Progenitor cell of endocrine pancreas (in vitro differentiated cells): ENCODE results near the gene ALS2CL. TPM values are rescaled to one million over a fixed set of nuclear protein-coding genes. Genes with fewer than 3 reads are reported as not detected.

Source experiments
- DNase-seq: peaks from one replicate; pipeline ENCODE4 v3.0.0; 2021; ENCODE audit warnings: low spot score; ENCODE audit not compliant: unreplicated experiment
- H3K27ac Mint-ChIP-seq: 2 replicates; pipeline ENCODE4 v1.8.0; 2021; ENCODE audit warnings: mild to moderate bottlenecking, moderate library complexity, mixed read lengths
- H3K27me3 Mint-ChIP-seq: 2 replicates; pipeline ENCODE4 v1.8.0; 2021; ENCODE audit warnings: mixed read lengths
- H3K36me3 Mint-ChIP-seq: 2 replicates; pipeline ENCODE4 v1.8.0; 2022; ENCODE audit warnings: mixed read lengths; ENCODE audit not compliant: insufficient read depth
- H3K4me1 Mint-ChIP-seq: 2 replicates; pipeline ENCODE4 v1.8.0; 2021; ENCODE audit warnings: low read depth, mixed read lengths
- H3K4me3 Mint-ChIP-seq: 2 replicates; pipeline ENCODE4 v1.8.0; 2021; ENCODE audit warnings: low read depth, mild to moderate bottlenecking, moderate library complexity, mixed read lengths
- H3K9me3 Mint-ChIP-seq: 2 replicates; pipeline ENCODE4 v1.8.0; 2021; ENCODE audit warnings: low read depth, mixed read lengths
- total RNA-seq: library from RNA; stranded (reverse); gene quantifications from 2 replicates; pipeline ENCODE4 v1.2.1, GENCODE V29; 2021
- TF ChIP-seq, protein P1 (sequence below): fragments of 200-600 bp; sonication (generic); IDR thresholded peaks from one replicate; pipeline ENCODE4 v1.5.0; 2021; ENCODE audit warnings: antibody characterized with exemption, mild to moderate bottlenecking; ENCODE audit not compliant: unreplicated experiment

Gene ALS2CL
- total RNA-seq, 1 donor from 2014 or later: 3.5 TPM

DNA sequence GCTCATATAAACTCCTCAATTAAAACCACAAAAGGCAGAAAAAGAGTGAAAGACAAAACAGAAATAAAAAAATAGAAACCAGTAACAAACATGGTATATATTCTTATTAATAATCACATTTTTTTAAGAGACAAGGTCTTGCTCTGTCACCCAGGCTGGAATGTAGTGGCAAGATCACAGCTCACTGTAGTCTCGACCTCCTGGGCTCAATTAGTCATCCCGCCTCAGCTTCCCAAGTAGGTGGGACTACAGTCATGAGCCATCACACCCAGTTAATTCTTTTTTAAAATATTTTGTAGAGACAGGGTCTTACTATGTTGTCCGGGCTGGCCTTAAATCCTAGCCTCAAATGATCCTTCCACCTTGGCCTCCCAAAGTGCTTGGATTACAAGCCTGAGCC, 44.0 kb downstream of the ALS2CL start:
- TF ChIP-seq, protein P1, sequence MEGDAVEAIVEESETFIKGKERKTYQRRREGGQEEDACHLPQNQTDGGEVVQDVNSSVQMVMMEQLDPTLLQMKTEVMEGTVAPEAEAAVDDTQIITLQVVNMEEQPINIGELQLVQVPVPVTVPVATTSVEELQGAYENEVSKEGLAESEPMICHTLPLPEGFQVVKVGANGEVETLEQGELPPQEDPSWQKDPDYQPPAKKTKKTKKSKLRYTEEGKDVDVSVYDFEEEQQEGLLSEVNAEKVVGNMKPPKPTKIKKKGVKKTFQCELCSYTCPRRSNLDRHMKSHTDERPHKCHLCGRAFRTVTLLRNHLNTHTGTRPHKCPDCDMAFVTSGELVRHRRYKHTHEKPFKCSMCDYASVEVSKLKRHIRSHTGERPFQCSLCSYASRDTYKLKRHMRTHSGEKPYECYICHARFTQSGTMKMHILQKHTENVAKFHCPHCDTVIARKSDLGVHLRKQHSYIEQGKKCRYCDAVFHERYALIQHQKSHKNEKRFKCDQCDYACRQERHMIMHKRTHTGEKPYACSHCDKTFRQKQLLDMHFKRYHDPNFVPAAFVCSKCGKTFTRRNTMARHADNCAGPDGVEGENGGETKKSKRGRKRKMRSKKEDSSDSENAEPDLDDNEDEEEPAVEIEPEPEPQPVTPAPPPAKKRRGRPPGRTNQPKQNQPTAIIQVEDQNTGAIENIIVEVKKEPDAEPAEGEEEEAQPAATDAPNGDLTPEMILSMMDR: no peak
- DNase-seq: no peak
- H3K4me1 Mint-ChIP-seq: no peaks in the 10 kb centered on the region
- peaks cover 18% of the 10 kb centered on the region for H3K9me3 Mint-ChIP-seq
- H3K4me3 Mint-ChIP-seq: no peak overlapping the region
- H3K27me3 Mint-ChIP-seq: peaks cover 3% of the 10 kb centered on the region
- H3K36me3 Mint-ChIP-seq: no peaks in the 10 kb centered on the region
- no peak overlapping the region for H3K27ac Mint-ChIP-seq

DNA sequence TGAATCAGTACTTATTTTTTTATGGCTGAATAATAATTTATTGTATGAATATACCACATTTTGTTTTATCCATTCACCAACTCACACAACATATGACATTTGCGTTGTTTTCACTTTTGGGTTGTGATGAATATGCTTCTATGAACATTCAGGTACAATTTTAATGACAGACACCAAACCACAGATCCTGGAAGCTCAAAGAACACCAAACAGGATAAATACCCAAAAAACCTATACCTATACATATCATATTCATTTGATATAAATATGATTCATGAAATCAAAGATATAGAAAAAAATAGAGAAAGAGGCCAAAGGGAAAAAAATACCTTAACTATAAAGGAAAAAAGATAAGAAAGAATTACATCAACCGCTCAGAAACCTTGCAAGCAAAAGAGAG, 45.4 kb downstream of the ALS2CL start:
- Mint-ChIP-seq H3K9me3 (peaks cover 18% of the 10 kb centered on the region), H3K4me1 (no peaks in the 10 kb centered on the region), H3K36me3 (no peaks in the 10 kb centered on the region), H3K27ac (no peak overlapping the region), H3K27me3 (peaks cover 7% of the 10 kb centered on the region), H3K4me3 (no peak overlapping the region)
- DNase-seq: no peak
- TF ChIP-seq, protein P1: no peak

DNA sequence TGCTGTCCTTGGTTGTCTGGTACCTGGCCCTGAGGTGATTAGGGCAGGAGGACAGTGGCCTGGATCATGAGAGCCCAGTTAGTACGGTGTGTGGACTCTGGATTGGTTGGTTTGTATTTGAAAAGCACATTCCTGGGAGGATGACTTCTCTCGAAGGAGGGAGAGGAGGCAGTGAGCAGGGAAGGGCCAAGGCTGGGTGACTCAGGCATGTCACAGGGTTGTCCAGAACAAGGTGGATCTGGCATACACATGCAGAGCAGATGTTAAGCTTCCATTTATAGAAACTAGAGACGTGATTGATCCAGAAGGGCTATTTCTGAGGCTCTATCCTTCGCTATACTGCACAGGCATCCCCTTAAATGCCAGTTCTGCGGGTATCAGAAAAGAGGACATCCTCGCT, 46.8 kb downstream of the ALS2CL start:
- H3K36me3 Mint-ChIP-seq: no peaks in the 10 kb centered on the region
- DNase-seq: no peak
- no peak overlapping the region for H3K4me3 Mint-ChIP-seq
- no peaks in the 10 kb centered on the region for H3K4me1 Mint-ChIP-seq
- H3K9me3 Mint-ChIP-seq: peaks cover 9% of the 10 kb centered on the region
- TF ChIP-seq, protein P1: no peak
- peaks cover 7% of the 10 kb centered on the region for H3K27me3 Mint-ChIP-seq
- H3K27ac Mint-ChIP-seq: no peak overlapping the region

DNA sequence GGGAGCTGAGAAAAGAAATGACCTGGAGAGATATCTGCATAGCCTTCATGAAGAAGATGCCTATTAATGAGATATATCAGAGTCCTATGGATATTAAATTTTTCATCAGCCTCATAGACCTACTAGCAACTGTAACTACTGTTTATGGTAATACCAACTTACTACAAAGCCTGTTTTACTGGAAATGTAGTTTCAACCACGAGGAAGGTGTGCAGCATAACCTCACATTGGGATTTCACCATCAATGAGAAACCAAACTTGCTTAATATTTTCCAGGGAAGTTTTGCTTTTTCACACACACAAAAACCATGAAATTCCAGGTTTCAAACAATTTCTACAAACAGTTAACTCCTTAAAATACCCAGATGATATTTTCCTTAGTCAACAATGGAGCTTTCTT, 49.8 kb downstream of the ALS2CL start:
- no peaks in the 10 kb centered on the region for H3K36me3 Mint-ChIP-seq
- no peak for DNase-seq
- H3K9me3 Mint-ChIP-seq: peaks cover 16% of the 10 kb centered on the region
- H3K4me3 Mint-ChIP-seq: no peak overlapping the region
- H3K27me3 Mint-ChIP-seq: peaks cover 7% of the 10 kb centered on the region
- TF ChIP-seq, protein P1: no peak
- H3K4me1 Mint-ChIP-seq: no peaks in the 10 kb centered on the region
- H3K27ac Mint-ChIP-seq: no peak overlapping the region

DNA sequence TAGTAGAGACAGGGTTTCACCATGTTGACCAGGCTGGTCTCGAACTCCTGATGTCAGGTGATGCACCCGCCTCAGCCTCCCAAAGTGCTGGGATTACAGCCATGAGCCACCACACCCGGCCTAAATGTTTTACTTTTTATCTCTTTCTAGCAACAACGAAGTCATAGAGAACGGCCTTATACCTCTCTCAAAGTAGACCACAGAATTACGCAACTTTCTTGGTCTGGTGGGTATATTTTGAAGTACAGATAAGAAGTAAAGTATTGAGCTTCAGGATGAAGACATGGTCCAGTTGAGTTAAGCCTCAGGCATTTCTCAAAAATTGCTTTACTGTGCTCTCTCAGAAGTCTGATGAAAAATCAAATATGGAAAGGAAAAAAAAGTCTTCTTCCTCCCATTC, 50.5 kb downstream of the ALS2CL start:
- DNase-seq: no peak
- Mint-ChIP-seq H3K27me3 (peaks cover 7% of the 10 kb centered on the region), H3K4me3 (no peak overlapping the region), H3K36me3 (no peaks in the 10 kb centered on the region), H3K27ac (no peak overlapping the region), H3K9me3 (peaks cover 14% of the 10 kb centered on the region), H3K4me1 (no peaks in the 10 kb centered on the region)
- TF ChIP-seq, protein P1: no peak
